Measurements from ENCODE around the gene CHD3.
"Not testable (repeated sequence)": the region's sequence is repeated elsewhere in the genome, so short reads cannot be mapped to it uniquely, and the experiment has no call there.

Gene CHD3

GRCh38 chr17:7940034-7940433, 51.4 kb downstream of the CHD3 start:
- no peak for DNase-seq

DNA sequence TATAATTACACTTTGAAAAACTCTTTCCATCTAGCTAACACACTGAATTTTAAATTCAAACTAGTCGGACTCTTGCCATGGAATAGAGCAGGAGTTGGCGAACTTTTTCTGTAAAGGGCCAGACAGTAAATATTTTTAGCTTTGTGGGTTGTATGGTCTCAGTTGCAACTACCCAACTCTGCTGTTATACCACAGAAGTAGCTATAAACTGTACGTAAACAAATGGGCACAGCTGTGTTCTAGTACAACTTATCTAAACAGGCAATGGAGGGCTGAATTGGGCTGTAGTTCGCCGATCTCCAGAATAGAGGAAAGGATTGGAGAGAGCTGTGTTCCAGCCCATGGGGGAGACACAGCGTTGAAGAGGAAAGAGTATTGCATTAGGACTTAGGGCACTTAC, 52.2 kb downstream of the CHD3 start:
- no peak for DNase-seq

GRCh38 chr17:7943291-7943690, 54.7 kb downstream of the CHD3 start:
- no peak for DNase-seq

GRCh38 chr17:7944326-7944725, 55.7 kb downstream of the CHD3 start:
- no peak for DNase-seq

DNA sequence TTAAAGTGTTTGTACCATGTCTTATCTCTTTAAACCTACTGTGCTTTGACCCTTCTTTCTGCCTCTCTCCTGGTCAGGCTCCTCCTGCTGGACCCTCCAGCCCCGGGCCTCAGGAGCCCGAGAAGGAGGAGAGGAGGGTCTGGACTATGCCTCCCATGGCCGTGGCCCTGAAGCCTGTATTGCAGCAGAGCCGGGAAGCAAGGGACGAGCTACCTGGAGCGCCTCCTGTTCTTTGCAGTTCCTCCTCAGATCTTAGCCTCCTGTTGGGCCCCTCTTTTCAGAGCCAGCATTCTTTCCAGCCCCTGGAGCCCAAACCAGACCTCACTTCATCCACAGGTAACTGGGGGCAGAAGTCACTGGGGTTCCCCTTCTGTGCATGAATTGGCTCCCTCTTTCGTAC, 57.1 kb downstream of the CHD3 start:
- DNase-seq: no peak

DNA sequence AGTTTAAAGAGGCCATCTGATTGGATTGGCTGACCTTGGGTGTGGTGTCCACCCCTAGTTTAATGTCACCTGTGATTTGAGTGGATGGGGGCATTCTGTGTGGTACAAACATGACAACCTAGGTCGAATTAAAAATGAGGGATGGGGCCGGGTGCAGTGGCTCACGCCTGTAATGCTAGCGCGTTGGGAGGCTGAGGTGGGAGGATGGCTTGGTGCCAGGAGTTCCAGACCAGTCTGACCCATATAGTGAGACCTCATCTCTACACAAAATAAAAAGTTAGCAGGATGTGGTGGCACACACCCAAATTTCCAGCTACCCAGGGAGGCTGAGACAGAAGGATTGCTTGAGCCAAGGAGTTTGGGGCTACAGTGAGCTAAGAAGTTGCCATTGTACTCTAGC, 57.9 kb downstream of the CHD3 start:
- no peak for DNase-seq

GRCh38 chr17:7947651-7948050, 59.1 kb downstream of the CHD3 start:
- no peak for DNase-seq

DNA sequence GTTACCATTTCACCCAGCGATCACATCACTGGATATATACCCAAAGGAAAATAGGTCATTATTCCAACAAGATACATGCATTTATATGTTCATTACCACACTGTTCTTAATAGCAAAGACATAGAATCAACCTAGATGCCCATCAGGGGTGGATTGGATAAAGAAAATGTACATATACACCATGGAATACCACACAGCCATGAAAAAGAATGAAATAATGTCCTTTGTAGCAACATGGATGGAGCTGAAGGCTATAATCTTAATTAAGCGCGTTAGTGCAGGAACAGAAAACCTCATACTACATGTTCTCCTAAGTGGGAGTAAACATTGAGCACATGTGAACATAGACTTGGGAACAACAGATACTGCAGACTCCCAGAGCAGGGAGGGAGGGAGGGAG, 62.0 kb downstream of the CHD3 start:
- no peak for DNase-seq

DNA sequence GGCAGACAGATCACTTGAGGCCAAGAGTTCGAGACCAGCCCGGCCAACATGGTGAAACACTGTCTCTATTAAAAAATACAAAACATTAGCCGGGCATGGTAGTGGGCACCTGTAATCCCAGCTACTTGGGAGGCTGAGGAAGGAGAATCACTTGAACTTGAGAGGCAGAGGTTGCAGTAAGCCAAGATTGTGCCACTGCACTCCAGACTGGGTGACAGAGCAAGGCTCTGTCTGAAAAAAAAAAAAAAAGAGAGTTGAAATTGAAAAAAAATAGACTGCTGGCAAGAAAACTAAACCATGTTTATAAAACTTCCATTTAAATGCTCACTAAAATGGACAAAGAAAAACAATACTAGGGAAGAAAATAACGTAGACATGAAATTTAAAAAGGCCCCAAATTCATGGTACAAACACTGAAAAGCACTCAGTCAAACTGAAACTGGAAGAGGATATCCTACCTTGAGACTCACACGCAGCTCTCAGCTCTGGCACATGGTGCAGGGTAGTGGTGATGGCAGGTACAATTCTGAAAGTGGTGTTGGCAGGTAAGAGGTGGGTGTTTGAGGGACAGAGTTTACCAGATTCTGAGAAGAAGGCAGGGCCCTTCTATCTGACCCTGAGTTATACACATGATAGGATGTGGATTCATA, 62.7 kb downstream of the CHD3 start:
- DNase-seq: peak; percentile 62

- not testable (repeated sequence) for DNase-seq
These were observed 64.7 kb downstream of the CHD3 start for GRCh38 chr17:7953266-7953665.

GRCh38 chr17:7955414-7956227, 67.0 kb downstream of the CHD3 start:
- no peak for DNase-seq

DNA sequence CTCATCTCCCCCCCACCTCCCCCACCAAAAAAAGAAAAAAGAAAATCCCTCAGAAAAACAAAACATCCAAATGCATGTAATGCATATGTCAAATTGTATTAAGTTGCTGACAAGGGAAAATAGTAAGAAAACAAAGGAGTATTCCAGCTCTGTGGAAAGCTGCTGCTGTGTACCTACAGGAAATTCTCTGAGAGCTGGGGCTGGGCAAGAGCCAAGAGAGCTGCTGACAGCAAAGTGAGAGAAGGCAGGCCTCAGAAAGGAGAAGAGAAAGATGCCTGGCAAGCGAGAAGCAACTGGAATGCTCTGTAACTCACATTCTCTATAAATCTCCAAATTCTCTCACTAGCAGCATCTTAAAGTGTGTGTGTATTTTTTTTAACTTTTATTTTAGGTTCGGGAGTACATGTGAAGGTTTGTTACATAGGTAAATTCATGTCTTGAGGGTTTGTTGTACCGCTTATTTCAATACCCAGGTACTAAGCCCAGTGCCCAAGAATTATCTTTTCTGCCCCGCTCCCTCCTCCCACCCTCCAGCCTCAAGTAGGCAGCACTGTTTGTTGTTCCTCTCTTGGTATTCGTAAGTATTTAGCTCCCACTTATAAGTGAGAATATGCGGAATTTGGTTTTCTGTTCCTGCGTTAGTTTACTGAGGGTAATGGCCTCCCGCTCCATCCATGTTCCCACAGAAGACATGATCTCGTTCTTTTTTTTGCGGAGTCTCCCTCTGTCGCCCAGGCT, 67.8 kb downstream of the CHD3 start:
- DNase-seq: no peak

- DNase-seq: no peak
These were observed 71.1 kb downstream of the CHD3 start for GRCh38 chr17:7959503-7960253.

GRCh38 chr17:7961421-7961820, 72.8 kb downstream of the CHD3 start:
- DNase-seq: no peak

All from activated CD8-positive, alpha-beta memory T cell treated with anti-CD3 and anti-CD28 coated beads, Interleukin-2, amount 50 U/mL, for 48 hours (primary cell).